Liver (tissue), 9 donors: ENCODE measurements around the gene ACOT12. TPM values are rescaled to one million over a fixed set of nuclear protein-coding genes. Genes with fewer than 3 reads are reported as not detected.

ENCODE experiments used
- DNase-seq: peaks from one replicate; pipeline ENCODE4 v3.0.0-alpha.2; 2017; ENCODE audit warnings: low spot score
- H3K27ac ChIP-seq, 2 donors: one replicate each; pipeline ENCODE4 v1.7.0; 2013; ENCODE audit warnings: inconsistent platforms in 2 of 2, low read length in 2 of 2, control low read depth in 1 of 2, low read depth in 1 of 2, mild to moderate bottlenecking in 1 of 2
- H3K27me3 ChIP-seq, 4 donors: one replicate each; pipeline versions ENCODE4 v1.6.1 to v1.7.0; 2013; ENCODE audit warnings: low read length in 3 of 4, inconsistent platforms in 1 of 4, mild to moderate bottlenecking in 1 of 4, moderate library complexity in 1 of 4; ENCODE audit not compliant: control insufficient read depth in 4 of 4, insufficient read depth in 4 of 4
- H3K36me3 ChIP-seq, 4 donors: one replicate each; pipeline versions ENCODE4 v1.6.1 to v1.7.0; 2013; ENCODE audit warnings: low read length in 3 of 4, mild to moderate bottlenecking in 3 of 4, low read depth in 1 of 4, moderate library complexity in 1 of 4; ENCODE audit not compliant: control insufficient read depth in 4 of 4, insufficient read depth in 3 of 4
- H3K4me1 ChIP-seq, 4 donors: one replicate each; pipeline versions ENCODE4 v1.6.1 to v1.7.0; 2013; ENCODE audit warnings: low read length in 3 of 4, mild to moderate bottlenecking in 3 of 4, moderate library complexity in 1 of 4; ENCODE audit not compliant: control insufficient read depth in 4 of 4, insufficient read depth in 4 of 4
- H3K4me3 ChIP-seq, 3 donors: one replicate each; pipeline versions ENCODE4 v1.6.1 to v1.7.0; 2013; ENCODE audit warnings: low read length in 3 of 3, control low read depth in 1 of 3, low read depth in 1 of 3, mild to moderate bottlenecking in 1 of 3
- H3K9ac ChIP-seq, 2 donors: one replicate each; pipeline ENCODE4 v1.7.0; 2013; ENCODE audit warnings: low read length in 2 of 2, mild to moderate bottlenecking in 2 of 2, moderate library complexity in 2 of 2, control low read depth in 1 of 2, low read depth in 1 of 2
- H3K9me3 ChIP-seq, 4 donors: one replicate each; pipeline versions ENCODE4 v1.6.1 to v1.7.0; 2013; ENCODE audit warnings: low read length in 3 of 4; ENCODE audit not compliant: control insufficient read depth in 4 of 4
- ATF3 ChIP-seq: IDR thresholded peaks from 2 replicates; pipeline ENCODE4 v1.6.1; 2016; ENCODE audit warnings: antibody characterized with exemption
- CTCF ChIP-seq: fragments of 150-350 bp; IDR thresholded peaks from 2 replicates; pipeline ENCODE4 v1.5.1; 2017; ENCODE audit warnings: improper control_type of control experiment, low read depth, low read length; ENCODE audit not compliant: missing input control
- EGR1 ChIP-seq, 2 donors: IDR thresholded peaks; 2 replicates each; pipeline ENCODE4 v1.6.1; 2016 to 2018; ENCODE audit warnings: antibody characterized with exemption in 2 of 2, low read depth in 2 of 2
- FOXA1 ChIP-seq: IDR thresholded peaks from 2 replicates; pipeline ENCODE4 v1.6.1; 2016; ENCODE audit warnings: antibody characterized with exemption
- FOXA2 ChIP-seq: IDR thresholded peaks from 2 replicates; pipeline ENCODE4 v1.6.1; 2016; ENCODE audit warnings: antibody characterized with exemption
- GABPA ChIP-seq, 2 donors: IDR thresholded peaks in 1 of 2; conservative IDR thresholded peaks in 1 of 2; 2 replicates each; pipeline ENCODE4 v1.6.1; 2016; ENCODE audit warnings: antibody characterized with exemption in 2 of 2, mild to moderate bottlenecking in 1 of 2, moderate library complexity in 1 of 2
- HNF4A ChIP-seq, 2 donors: conservative IDR thresholded peaks; 2 replicates each; pipeline ENCODE4 v1.6.1; 2016; ENCODE audit warnings: antibody characterized with exemption in 2 of 2, mild to moderate bottlenecking in 2 of 2
- HNF4G ChIP-seq: IDR thresholded peaks from 2 replicates; pipeline ENCODE4 v1.6.1; 2016; ENCODE audit warnings: antibody characterized with exemption
- JUND ChIP-seq, 2 donors: IDR thresholded peaks; 2 replicates each; pipeline ENCODE4 v1.6.1; 2016; ENCODE audit warnings: antibody characterized with exemption in 2 of 2
- NR2F2 ChIP-seq: IDR thresholded peaks from 2 replicates; pipeline ENCODE4 v1.6.1; 2016; ENCODE audit warnings: antibody characterized with exemption
- RAD21 ChIP-seq, 2 donors: IDR thresholded peaks; 2 replicates each; pipeline ENCODE4 v1.6.1; 2016; ENCODE audit warnings: antibody characterized with exemption in 2 of 2, mild to moderate bottlenecking in 2 of 2
- REST ChIP-seq: IDR thresholded peaks from 2 replicates; pipeline ENCODE4 v1.6.1; 2016; ENCODE audit warnings: antibody characterized with exemption, mild to moderate bottlenecking
- RXRA ChIP-seq, 2 donors: IDR thresholded peaks; 2 replicates each; pipeline ENCODE4 v1.6.1; 2017 to 2018; ENCODE audit warnings: antibody characterized with exemption in 2 of 2, mild to moderate bottlenecking in 1 of 2
- YY1 ChIP-seq: IDR thresholded peaks from 2 replicates; pipeline ENCODE4 v1.6.1; 2016; ENCODE audit warnings: antibody characterized with exemption, mild to moderate bottlenecking
- ZBTB33 ChIP-seq: IDR thresholded peaks from 2 replicates; pipeline ENCODE4 v1.6.1; 2016; ENCODE audit warnings: antibody characterized with exemption
- WGBS: extraction: QIAGEN DNeasy Blood & Tissue Kit; methylation state at CpG from one replicate; pipeline ENCODE4 v1.1.7; 2013; 5-methylcytosine and 5-hydroxymethylcytosine counted together
- polyA plus RNA-seq, 2 donors: library from polyadenylated mRNA; stranded (reverse) in 1 of 2; unstranded in 1 of 2; fragments of 200-250 nt in 1 of 2; fragments of >200 nt in 1 of 2; fragmentation: Nextera tagmentation in 1 of 2; extraction: Ambion mirVana in 1 of 2; gene quantifications; one replicate each; pipeline versions ENCODE4 v1.2.1 to v1.2.3, GENCODE V29; 2013 to 2015
- total RNA-seq, 2 donors: library from RNA; depleted of rRNA; stranded (reverse); fragments of >200 nt; gene quantifications; one replicate each; pipeline ENCODE4 v1.2.3, GENCODE V29; 2014
- donor health status: healthy.
- donor health status: healthy.
- donor health status: healthy.
- donor health status: healthy.
- donor health status: healthy.

Gene ACOT12
- total and polyA plus RNA-seq, 4 donors: 16.9 to 76.4 (median 38.8) TPM

- H3K36me3 ChIP-seq: peaks cover 0 to 7% (median 5%) of the 10 kb centered on the region in 4 donors
- TF ChIP-seq YY1 (no peak), ATF3 (no peak), NR2F2 (no peak), FOXA2 (no peak), CTCF (no peak), REST (no peak), GABPA (IDR thresholded peaks at IDR 0.05 in 1 of 2, conservative IDR thresholded peaks at IDR 0.05 in 1 of 2) (no peak), HNF4A (conservative IDR thresholded peaks at IDR 0.05) (no peak), EGR1 (IDR thresholded peaks at IDR 0.05; ENCODE audit: low read depth in 2 of 2) (no peak), FOXA1 (no peak), ZBTB33 (no peak)
Observed at GRCh38 chr5:81305785-81306184, 88.1 kb downstream of the ACOT12 start.

GRCh38 chr5:81303563-81303962, 90.4 kb downstream of the ACOT12 start:
- Histone ChIP-seq H3K9ac (no peak overlapping the region), H3K4me3 (no peak overlapping the region), H3K4me1 (peaks cover 4 to 31% (median 24%) of the 10 kb centered on the region in 4 donors), H3K36me3 (peaks cover 0 to 6% (median 2%) of the 10 kb centered on the region in 4 donors), H3K9me3 (no peaks in the 10 kb centered on the region), H3K27ac (no peak overlapping the region), H3K27me3 (no peaks in the 10 kb centered on the region)
- WGBS: 92% methylated on average over 1 of the region's 1 CpG
- DNase-seq: no peak
- no peak for TF ChIP-seq FOXA1
- no peak for TF ChIP-seq GABPA (IDR thresholded peaks at IDR 0.05 in 1 of 2, conservative IDR thresholded peaks at IDR 0.05 in 1 of 2)
- TF ChIP-seq YY1: no peak
- no peak for TF ChIP-seq REST
- no peak for TF ChIP-seq EGR1 (IDR thresholded peaks at IDR 0.05; ENCODE audit: low read depth in 2 of 2)
- no peak for TF ChIP-seq RAD21 (IDR thresholded peaks at IDR 0.05)
- TF ChIP-seq NR2F2: no peak
- no peak for TF ChIP-seq HNF4A (conservative IDR thresholded peaks at IDR 0.05)
- TF ChIP-seq HNF4G: no peak
- no peak for TF ChIP-seq JUND (IDR thresholded peaks at IDR 0.05)
- no peak for TF ChIP-seq RXRA (IDR thresholded peaks at IDR 0.05)
- no peak for TF ChIP-seq ZBTB33
- TF ChIP-seq CTCF: no peak
- no peak for TF ChIP-seq FOXA2

More at GRCh38 chr5:81305785-81306184, 88.1 kb downstream of the ACOT12 start:
- H3K9me3 ChIP-seq: no peaks in the 10 kb centered on the region
- peaks cover 1 to 19% (median 14%) of the 10 kb centered on the region in 4 donors for H3K4me1 ChIP-seq
- H3K4me3 ChIP-seq: no peak overlapping the region
- no peak overlapping the region for H3K9ac ChIP-seq
- no peak for DNase-seq
- H3K27me3 ChIP-seq: no peaks in the 10 kb centered on the region
- H3K27ac ChIP-seq: no peak overlapping the region
